WTC11 (cell line): ENCODE measurements around the gene ST8SIA3. TPM values are rescaled to one million over a fixed set of nuclear protein-coding genes. Genes with fewer than 3 reads are reported as not detected.

ENCODE experiments used
- ATAC-seq: fragments of 200-7000 bp; cut with Tn5 transposase; 2 replicates; pipeline ENCODE4 v1.10.0; 2021; ENCODE audit warnings: mild to moderate bottlenecking, moderate library complexity
- CTCF ChIA-PET: fragments of 300-600 bp; sonication (Branson Sonifier 250); formaldehyde crosslinking; loops from one replicate; lab custom pipeline; 2021; ENCODE audit warnings: antibody characterized with exemption; lab: Charles Lee
- POLR2A ChIA-PET: fragments of 350-600 bp; sonication (Branson Sonifier 250); formaldehyde crosslinking; loops from one replicate; lab custom pipeline; 2021; ENCODE audit warnings: antibody characterized with exemption; lab: Charles Lee
- DNase-seq: peaks from one replicate; pipeline ENCODE4 v3.0.0; 2021; ENCODE audit warnings: low spot score
- H3K27ac Mint-ChIP-seq: 2 replicates; pipeline ENCODE4 v1.8.0; 2021; ENCODE audit warnings: mixed read lengths
- H3K27me3 Mint-ChIP-seq: 2 replicates; pipeline ENCODE4 v1.8.0; 2021; ENCODE audit warnings: low read depth, mild to moderate bottlenecking, moderate library complexity, mixed read lengths
- H3K36me3 Mint-ChIP-seq: 2 replicates; pipeline ENCODE4 v1.8.0; 2021; ENCODE audit warnings: mixed read lengths
- H3K4me1 Mint-ChIP-seq: 2 replicates; pipeline ENCODE4 v1.8.0; 2022; ENCODE audit warnings: mixed read lengths
- H3K4me3 Mint-ChIP-seq: 2 replicates; pipeline ENCODE4 v1.8.0; 2021; ENCODE audit warnings: mild to moderate bottlenecking, moderate library complexity, mixed read lengths
- H3K9me3 Mint-ChIP-seq: 2 replicates; pipeline ENCODE4 v1.8.0; 2021; ENCODE audit warnings: mixed read lengths
- ETV6 ChIP-seq: sonication (generic); formaldehyde crosslinking; IDR thresholded peaks from 2 replicates; pipeline ENCODE4 v1.8.1; 2022; ENCODE audit warnings: mild to moderate bottlenecking, missing genetic modification reagents
- GABPB1 ChIP-seq: sonication (generic); formaldehyde crosslinking; IDR thresholded peaks from 2 replicates; pipeline ENCODE4 v1.8.1; 2023; ENCODE audit warnings: mild to moderate bottlenecking, missing genetic modification reagents
- MYBL2 ChIP-seq: sonication (generic); formaldehyde crosslinking; IDR thresholded peaks from 2 replicates; pipeline ENCODE4 v1.8.1; 2023; ENCODE audit warnings: mild to moderate bottlenecking, moderate library complexity, missing genetic modification reagents
- NFYB ChIP-seq: sonication (generic); formaldehyde crosslinking; conservative IDR thresholded peaks from 2 replicates; pipeline ENCODE4 v1.8.0; 2022; ENCODE audit warnings: low read depth, missing genetic modification reagents
- TP53 ChIP-seq: sonication (generic); formaldehyde crosslinking; IDR thresholded peaks from 2 replicates; pipeline ENCODE4 v1.8.1; 2023; ENCODE audit warnings: mild to moderate bottlenecking, missing genetic modification reagents
- ZNF121 ChIP-seq: sonication (generic); formaldehyde crosslinking; IDR thresholded peaks from 2 replicates; pipeline ENCODE4 v1.8.0; 2023; ENCODE audit warnings: missing genetic modification reagents
- total RNA-seq: library from RNA; stranded (reverse); gene quantifications from 3 replicates; pipeline ENCODE4 v1.2.3, GENCODE V29; 2021
- TF ChIP-seq, protein P1 (sequence below): fragments of 250-450 bp; sonication (Bioruptor Pico); IDR thresholded peaks from 2 replicates; pipeline ENCODE4 v1.9.0; 2021; ENCODE audit warnings: mild to moderate bottlenecking, borderline replicate concordance
- TF ChIP-seq, protein P2 (sequence below): sonication (generic); formaldehyde crosslinking; IDR thresholded peaks from 2 replicates; pipeline ENCODE4 v1.8.0; 2023; ENCODE audit warnings: mild to moderate bottlenecking, missing genetic modification reagents
- TF ChIP-seq, protein P3 (sequence below): fragments of 250-450 bp; sonication (Bioruptor Pico); IDR thresholded peaks from 2 replicates; pipeline ENCODE4 v1.9.0; 2021; ENCODE audit warnings: mild to moderate bottlenecking
- TF ChIP-seq, protein P4 (sequence below): sonication (generic); formaldehyde crosslinking; IDR thresholded peaks from 2 replicates; pipeline ENCODE4 v1.8.1; 2023; ENCODE audit warnings: mild to moderate bottlenecking, missing genetic modification reagents, borderline replicate concordance
- TF ChIP-seq, protein P5 (sequence below): sonication (generic); formaldehyde crosslinking; IDR thresholded peaks from 2 replicates; pipeline ENCODE4 v1.8.1; 2022; ENCODE audit warnings: mild to moderate bottlenecking, missing genetic modification reagents, moderate library complexity, borderline replicate concordance

Gene ST8SIA3
- total RNA-seq, 1 experiment from 2014 or later: 2.3 TPM

DNA sequence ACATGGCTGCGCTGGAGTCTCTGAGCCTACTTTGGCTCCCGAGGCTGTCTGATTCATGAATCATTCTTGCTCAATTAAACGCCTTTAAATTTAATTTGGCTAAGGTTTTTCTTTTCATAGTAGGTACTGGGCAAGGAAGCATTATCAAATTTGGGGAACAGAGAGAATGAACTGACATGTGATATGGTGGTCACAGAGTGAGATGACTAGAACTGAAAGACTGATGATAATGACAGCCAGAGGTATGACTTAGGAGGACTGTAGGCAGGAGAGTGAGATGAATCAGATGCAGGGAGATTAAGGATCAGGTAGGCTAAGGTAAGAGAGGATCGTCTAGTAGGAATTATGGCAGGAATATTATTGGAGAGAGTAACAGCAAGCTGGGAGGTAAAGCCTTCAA, 40.9 kb upstream of the ST8SIA3 start (continued):
- TF ChIP-seq, protein P1, sequence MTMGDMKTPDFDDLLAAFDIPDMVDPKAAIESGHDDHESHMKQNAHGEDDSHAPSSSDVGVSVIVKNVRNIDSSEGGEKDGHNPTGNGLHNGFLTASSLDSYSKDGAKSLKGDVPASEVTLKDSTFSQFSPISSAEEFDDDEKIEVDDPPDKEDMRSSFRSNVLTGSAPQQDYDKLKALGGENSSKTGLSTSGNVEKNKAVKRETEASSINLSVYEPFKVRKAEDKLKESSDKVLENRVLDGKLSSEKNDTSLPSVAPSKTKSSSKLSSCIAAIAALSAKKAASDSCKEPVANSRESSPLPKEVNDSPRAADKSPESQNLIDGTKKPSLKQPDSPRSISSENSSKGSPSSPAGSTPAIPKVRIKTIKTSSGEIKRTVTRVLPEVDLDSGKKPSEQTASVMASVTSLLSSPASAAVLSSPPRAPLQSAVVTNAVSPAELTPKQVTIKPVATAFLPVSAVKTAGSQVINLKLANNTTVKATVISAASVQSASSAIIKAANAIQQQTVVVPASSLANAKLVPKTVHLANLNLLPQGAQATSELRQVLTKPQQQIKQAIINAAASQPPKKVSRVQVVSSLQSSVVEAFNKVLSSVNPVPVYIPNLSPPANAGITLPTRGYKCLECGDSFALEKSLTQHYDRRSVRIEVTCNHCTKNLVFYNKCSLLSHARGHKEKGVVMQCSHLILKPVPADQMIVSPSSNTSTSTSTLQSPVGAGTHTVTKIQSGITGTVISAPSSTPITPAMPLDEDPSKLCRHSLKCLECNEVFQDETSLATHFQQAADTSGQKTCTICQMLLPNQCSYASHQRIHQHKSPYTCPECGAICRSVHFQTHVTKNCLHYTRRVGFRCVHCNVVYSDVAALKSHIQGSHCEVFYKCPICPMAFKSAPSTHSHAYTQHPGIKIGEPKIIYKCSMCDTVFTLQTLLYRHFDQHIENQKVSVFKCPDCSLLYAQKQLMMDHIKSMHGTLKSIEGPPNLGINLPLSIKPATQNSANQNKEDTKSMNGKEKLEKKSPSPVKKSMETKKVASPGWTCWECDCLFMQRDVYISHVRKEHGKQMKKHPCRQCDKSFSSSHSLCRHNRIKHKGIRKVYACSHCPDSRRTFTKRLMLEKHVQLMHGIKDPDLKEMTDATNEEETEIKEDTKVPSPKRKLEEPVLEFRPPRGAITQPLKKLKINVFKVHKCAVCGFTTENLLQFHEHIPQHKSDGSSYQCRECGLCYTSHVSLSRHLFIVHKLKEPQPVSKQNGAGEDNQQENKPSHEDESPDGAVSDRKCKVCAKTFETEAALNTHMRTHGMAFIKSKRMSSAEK (CRISPR knock-in tag): no peak
- TF ChIP-seq MYBL2 (CRISPR knock-in tag) (no peak), ZNF121 (CRISPR knock-in tag) (no peak), NFYB (CRISPR knock-in tag) (no peak), ETV6 (CRISPR knock-in tag) (no peak), TP53 (CRISPR knock-in tag) (no peak), GABPB1 (no peak)
- TF ChIP-seq, protein P2, sequence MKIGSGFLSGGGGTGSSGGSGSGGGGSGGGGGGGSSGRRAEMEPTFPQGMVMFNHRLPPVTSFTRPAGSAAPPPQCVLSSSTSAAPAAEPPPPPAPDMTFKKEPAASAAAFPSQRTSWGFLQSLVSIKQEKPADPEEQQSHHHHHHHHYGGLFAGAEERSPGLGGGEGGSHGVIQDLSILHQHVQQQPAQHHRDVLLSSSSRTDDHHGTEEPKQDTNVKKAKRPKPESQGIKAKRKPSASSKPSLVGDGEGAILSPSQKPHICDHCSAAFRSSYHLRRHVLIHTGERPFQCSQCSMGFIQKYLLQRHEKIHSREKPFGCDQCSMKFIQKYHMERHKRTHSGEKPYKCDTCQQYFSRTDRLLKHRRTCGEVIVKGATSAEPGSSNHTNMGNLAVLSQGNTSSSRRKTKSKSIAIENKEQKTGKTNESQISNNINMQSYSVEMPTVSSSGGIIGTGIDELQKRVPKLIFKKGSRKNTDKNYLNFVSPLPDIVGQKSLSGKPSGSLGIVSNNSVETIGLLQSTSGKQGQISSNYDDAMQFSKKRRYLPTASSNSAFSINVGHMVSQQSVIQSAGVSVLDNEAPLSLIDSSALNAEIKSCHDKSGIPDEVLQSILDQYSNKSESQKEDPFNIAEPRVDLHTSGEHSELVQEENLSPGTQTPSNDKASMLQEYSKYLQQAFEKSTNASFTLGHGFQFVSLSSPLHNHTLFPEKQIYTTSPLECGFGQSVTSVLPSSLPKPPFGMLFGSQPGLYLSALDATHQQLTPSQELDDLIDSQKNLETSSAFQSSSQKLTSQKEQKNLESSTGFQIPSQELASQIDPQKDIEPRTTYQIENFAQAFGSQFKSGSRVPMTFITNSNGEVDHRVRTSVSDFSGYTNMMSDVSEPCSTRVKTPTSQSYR (CRISPR knock-in tag): no peak
- TF ChIP-seq, protein P3, sequence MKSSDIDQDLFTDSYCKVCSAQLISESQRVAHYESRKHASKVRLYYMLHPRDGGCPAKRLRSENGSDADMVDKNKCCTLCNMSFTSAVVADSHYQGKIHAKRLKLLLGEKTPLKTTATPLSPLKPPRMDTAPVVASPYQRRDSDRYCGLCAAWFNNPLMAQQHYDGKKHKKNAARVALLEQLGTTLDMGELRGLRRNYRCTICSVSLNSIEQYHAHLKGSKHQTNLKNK (CRISPR knock-in tag): no peak
- TF ChIP-seq, protein P4, sequence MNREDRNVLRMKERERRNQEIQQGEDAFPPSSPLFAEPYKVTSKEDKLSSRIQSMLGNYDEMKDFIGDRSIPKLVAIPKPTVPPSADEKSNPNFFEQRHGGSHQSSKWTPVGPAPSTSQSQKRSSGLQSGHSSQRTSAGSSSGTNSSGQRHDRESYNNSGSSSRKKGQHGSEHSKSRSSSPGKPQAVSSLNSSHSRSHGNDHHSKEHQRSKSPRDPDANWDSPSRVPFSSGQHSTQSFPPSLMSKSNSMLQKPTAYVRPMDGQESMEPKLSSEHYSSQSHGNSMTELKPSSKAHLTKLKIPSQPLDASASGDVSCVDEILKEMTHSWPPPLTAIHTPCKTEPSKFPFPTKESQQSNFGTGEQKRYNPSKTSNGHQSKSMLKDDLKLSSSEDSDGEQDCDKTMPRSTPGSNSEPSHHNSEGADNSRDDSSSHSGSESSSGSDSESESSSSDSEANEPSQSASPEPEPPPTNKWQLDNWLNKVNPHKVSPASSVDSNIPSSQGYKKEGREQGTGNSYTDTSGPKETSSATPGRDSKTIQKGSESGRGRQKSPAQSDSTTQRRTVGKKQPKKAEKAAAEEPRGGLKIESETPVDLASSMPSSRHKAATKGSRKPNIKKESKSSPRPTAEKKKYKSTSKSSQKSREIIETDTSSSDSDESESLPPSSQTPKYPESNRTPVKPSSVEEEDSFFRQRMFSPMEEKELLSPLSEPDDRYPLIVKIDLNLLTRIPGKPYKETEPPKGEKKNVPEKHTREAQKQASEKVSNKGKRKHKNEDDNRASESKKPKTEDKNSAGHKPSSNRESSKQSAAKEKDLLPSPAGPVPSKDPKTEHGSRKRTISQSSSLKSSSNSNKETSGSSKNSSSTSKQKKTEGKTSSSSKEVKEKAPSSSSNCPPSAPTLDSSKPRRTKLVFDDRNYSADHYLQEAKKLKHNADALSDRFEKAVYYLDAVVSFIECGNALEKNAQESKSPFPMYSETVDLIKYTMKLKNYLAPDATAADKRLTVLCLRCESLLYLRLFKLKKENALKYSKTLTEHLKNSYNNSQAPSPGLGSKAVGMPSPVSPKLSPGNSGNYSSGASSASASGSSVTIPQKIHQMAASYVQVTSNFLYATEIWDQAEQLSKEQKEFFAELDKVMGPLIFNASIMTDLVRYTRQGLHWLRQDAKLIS (CRISPR knock-in tag): no peak

DNA sequence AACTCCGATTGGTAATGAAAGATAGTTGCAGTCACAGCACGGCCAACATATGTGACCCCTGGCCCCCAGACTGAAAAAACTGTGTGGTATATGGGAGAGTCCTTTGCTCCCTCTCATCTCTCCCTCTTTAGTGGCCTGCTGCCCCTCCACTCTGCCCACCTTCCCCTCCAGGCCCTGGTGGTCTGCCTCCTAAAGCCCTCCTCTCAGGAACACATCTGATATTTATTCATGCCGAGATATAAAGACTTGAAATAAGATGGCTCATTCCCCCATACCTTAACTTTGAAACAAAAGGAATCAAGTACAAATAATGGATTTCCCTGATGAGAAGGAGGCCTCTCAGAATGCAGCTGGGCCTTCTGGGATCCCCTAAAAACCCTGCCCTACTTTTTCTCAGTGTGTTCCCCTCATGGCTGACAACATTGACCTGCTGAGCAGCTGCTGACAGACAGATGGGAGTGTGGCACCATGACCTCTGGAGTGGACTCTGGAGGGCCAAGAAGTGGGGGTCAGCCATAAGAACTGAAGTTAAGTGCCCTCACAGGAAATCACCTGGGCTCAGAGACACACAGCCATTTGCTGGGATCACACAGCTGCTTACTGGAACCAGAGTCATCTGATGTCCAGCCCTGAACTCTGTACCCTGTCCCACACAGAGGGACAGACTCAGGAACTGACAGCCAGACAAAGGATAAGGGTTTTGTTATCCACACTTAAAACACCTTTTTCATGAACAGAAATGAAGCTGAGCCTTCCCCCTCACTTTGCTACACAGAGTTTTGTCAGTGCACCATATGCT, 39.8 kb upstream of the ST8SIA3 start:
- H3K4me3 Mint-ChIP-seq: no peak overlapping the region
- DNase-seq (no peak), ATAC-seq (no peak)
- no peaks in the 10 kb centered on the region for H3K36me3 Mint-ChIP-seq
- peaks cover 3% of the 10 kb centered on the region for H3K27me3 Mint-ChIP-seq
- TF ChIP-seq, protein P5, sequence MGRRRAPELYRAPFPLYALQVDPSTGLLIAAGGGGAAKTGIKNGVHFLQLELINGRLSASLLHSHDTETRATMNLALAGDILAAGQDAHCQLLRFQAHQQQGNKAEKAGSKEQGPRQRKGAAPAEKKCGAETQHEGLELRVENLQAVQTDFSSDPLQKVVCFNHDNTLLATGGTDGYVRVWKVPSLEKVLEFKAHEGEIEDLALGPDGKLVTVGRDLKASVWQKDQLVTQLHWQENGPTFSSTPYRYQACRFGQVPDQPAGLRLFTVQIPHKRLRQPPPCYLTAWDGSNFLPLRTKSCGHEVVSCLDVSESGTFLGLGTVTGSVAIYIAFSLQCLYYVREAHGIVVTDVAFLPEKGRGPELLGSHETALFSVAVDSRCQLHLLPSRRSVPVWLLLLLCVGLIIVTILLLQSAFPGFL (CRISPR knock-in tag): no peak
- ChIA-PET CTCF (no interaction called here), POLR2A (no interaction called here)
- H3K9me3 Mint-ChIP-seq: no peaks in the 10 kb centered on the region
- H3K4me1 Mint-ChIP-seq: no peaks in the 10 kb centered on the region
- no peak overlapping the region for H3K27ac Mint-ChIP-seq
